Stimulated activated CD4-positive, alpha-beta T cell treated with anti-CD3 and anti-CD28 coated beads, Interleukin-1b, Interleukin-23, amount 100 ng/mL, for 4 hours (primary cell): ENCODE measurements around the gene ZC3HAV1.
A peak's percentile ranks its signal among the peaks of the same experiment; 100 is the strongest.
"Not testable (repeated sequence)": the region's sequence is repeated elsewhere in the genome, so short reads cannot be mapped to it uniquely, and the experiment has no call there.

Experiments
- DNase-seq, 2 donors: peaks; one replicate each; pipeline ENCODE4 v3.0.0-alpha.2; 2020; ENCODE audit warnings: low read depth in 2 of 2

The ZC3HAV1 gene

GRCh38 chr7:139054101-139054500 is 55.4 kb downstream of the ZC3HAV1 start:
- DNase-seq, result no peak

GRCh38 chr7:139051655-139052054 is 57.9 kb downstream of the ZC3HAV1 start:
- no peak for DNase-seq

GRCh38 chr7:139049936-139050335 is 59.6 kb downstream of the ZC3HAV1 start:
- no peak for DNase-seq

- DNase-seq, result no peak
Observed at GRCh38 chr7:139049111-139049510, 60.4 kb downstream of the ZC3HAV1 start.

GRCh38 chr7:139047970-139048369 is 61.5 kb downstream of the ZC3HAV1 start:
- no peak for DNase-seq

GRCh38 chr7:139046143-139046542 is 63.4 kb downstream of the ZC3HAV1 start:
- DNase-seq, result no peak

GRCh38 chr7:139044813-139045794 is 64.4 kb downstream of the ZC3HAV1 start:
- DNase-seq, result no peak

- DNase-seq, result peak; percentile 52 to 55
Observed at GRCh38 chr7:139043823-139044812, 65.4 kb downstream of the ZC3HAV1 start.

GRCh38 chr7:139041378-139042085 is 68.0 kb downstream of the ZC3HAV1 start:
- no peak for DNase-seq

GRCh38 chr7:139038691-139039090 is 70.8 kb downstream of the ZC3HAV1 start:
- DNase-seq, result no peak

- DNase-seq, result no peak
Observed at GRCh38 chr7:139036901-139037300, 72.6 kb downstream of the ZC3HAV1 start.

GRCh38 chr7:139035586-139036353 is 73.8 kb downstream of the ZC3HAV1 start, which contains the start of gene ZC3HAV1L:
Gene ZC3HAV1L, minus strand, starts transcription at chr7:139036042. Its CDS starts 25 bp downstream, at chr7:139036017.
- peak in 1 of 2 donors; percentile 48 for DNase-seq

GRCh38 chr7:139034855-139035585 is 74.5 kb downstream of the ZC3HAV1 start:
- peak; percentile 27 to 41 for DNase-seq

- no peak for DNase-seq
Observed at GRCh38 chr7:139034336-139034735, 75.2 kb downstream of the ZC3HAV1 start.

- no peak for DNase-seq
Observed at GRCh38 chr7:139033346-139034114, 76.0 kb downstream of the ZC3HAV1 start.

- DNase-seq, result no peak
Observed at GRCh38 chr7:139032473-139032872, 77.0 kb downstream of the ZC3HAV1 start.

- no peak for DNase-seq
Observed at GRCh38 chr7:139029353-139029752, 80.2 kb downstream of the ZC3HAV1 start.

GRCh38 chr7:139026551-139026950 is 83.0 kb downstream of the ZC3HAV1 start:
- no peak for DNase-seq

GRCh38 chr7:139025861-139026260 is 83.7 kb downstream of the ZC3HAV1 start:
- not testable (repeated sequence) for DNase-seq
